H9 (cell line): ENCODE measurements around the gene POLE2. TPM values are rescaled to one million over a fixed set of nuclear protein-coding genes. Genes with fewer than 3 reads are reported as not detected.
A peak's percentile ranks its signal among the peaks of the same experiment; 100 is the strongest.

Experiments
- DNase-seq: peaks from one replicate; pipeline ENCODE4 v3.0.0-alpha.2; 2017
- H2AFZ ChIP-seq: one replicate; pipeline ENCODE4 v1.6.1; 2013; ENCODE audit warnings: mild to moderate bottlenecking, low read length, control low read depth, moderate library complexity
- H2AK5ac ChIP-seq: 2 replicates; pipeline ENCODE4 v1.6.1; 2013; ENCODE audit warnings: low read length, control low read depth, mixed read lengths; ENCODE audit not compliant: insufficient read length
- H2BK120ac ChIP-seq: one replicate; pipeline ENCODE4 v1.6.1; 2013; ENCODE audit warnings: low read depth, mild to moderate bottlenecking, low read length, control low read depth, inconsistent platforms; ENCODE audit not compliant: poor library complexity, severe bottlenecking
- H2BK12ac ChIP-seq: 2 replicates; pipeline ENCODE4 v1.6.1; 2013; ENCODE audit warnings: low read length, control low read depth, mixed read lengths, low read depth; ENCODE audit not compliant: insufficient read length
- H2BK15ac ChIP-seq: 2 replicates; pipeline ENCODE4 v1.6.1; 2013; ENCODE audit warnings: low read depth, low read length, control low read depth
- H2BK20ac ChIP-seq: one replicate; pipeline ENCODE4 v1.6.1; 2013; ENCODE audit warnings: low read depth, mild to moderate bottlenecking, low read length, control low read depth, inconsistent platforms; ENCODE audit not compliant: poor library complexity, severe bottlenecking
- H2BK5ac ChIP-seq: 2 replicates; pipeline ENCODE4 v1.6.1; 2013; ENCODE audit warnings: low read length, control low read depth, mixed read lengths; ENCODE audit not compliant: insufficient read length
- H3K14ac ChIP-seq: 2 replicates; pipeline ENCODE4 v1.6.1; 2013; ENCODE audit warnings: low read length, control low read depth; ENCODE audit not compliant: insufficient read depth
- H3K18ac ChIP-seq: 2 replicates; pipeline ENCODE4 v1.6.1; 2013; ENCODE audit warnings: low read depth, mild to moderate bottlenecking, mixed read lengths, low read length, control low read depth; ENCODE audit not compliant: insufficient read length
- H3K23ac ChIP-seq: 2 replicates; pipeline ENCODE4 v1.6.1; 2013; ENCODE audit warnings: low read length, control low read depth, mixed read lengths, low read depth; ENCODE audit not compliant: insufficient read length
- H3K23me2 ChIP-seq: 2 replicates; pipeline ENCODE4 v1.6.1; 2013; ENCODE audit warnings: low read depth, mild to moderate bottlenecking, mixed read lengths, low read length, control low read depth; ENCODE audit not compliant: insufficient read length, poor library complexity, severe bottlenecking
- H3K27ac ChIP-seq: 2 replicates; pipeline ENCODE4 v1.5.1; 2013; ENCODE audit warnings: low read length, control low read depth, mixed read lengths, low read depth; ENCODE audit not compliant: insufficient read length
- H3K27me3 ChIP-seq: 2 replicates; pipeline ENCODE4 v1.6.1; 2013; ENCODE audit warnings: low read length, control low read depth, inconsistent platforms; ENCODE audit not compliant: insufficient read depth
- H3K4ac ChIP-seq: 2 replicates; pipeline ENCODE4 v1.6.1; 2013; ENCODE audit warnings: low read depth, mild to moderate bottlenecking, control low read depth, inconsistent platforms, low read length, moderate library complexity
- H3K4me1 ChIP-seq: 2 replicates; pipeline ENCODE4 v1.6.1; 2013; ENCODE audit warnings: low read length, control low read depth, inconsistent platforms; ENCODE audit not compliant: insufficient read depth
- H3K4me2 ChIP-seq: 2 replicates; pipeline ENCODE4 v1.6.1; 2013; ENCODE audit warnings: low read length, control low read depth, mixed read lengths; ENCODE audit not compliant: insufficient read length, insufficient read depth
- H3K56ac ChIP-seq: 2 replicates; pipeline ENCODE4 v1.6.1; 2013; ENCODE audit warnings: low read depth, mild to moderate bottlenecking, mixed read lengths, low read length, control low read depth; ENCODE audit not compliant: insufficient read length
- H3K79me1 ChIP-seq: 2 replicates; pipeline ENCODE4 v1.6.1; 2013; ENCODE audit warnings: low read depth, mild to moderate bottlenecking, moderate library complexity, low read length, control low read depth, inconsistent platforms; ENCODE audit not compliant: insufficient read depth, poor library complexity, severe bottlenecking
- H3K79me2 ChIP-seq: 2 replicates; pipeline ENCODE4 v1.6.1; 2013; ENCODE audit warnings: low read length, control low read depth, inconsistent platforms; ENCODE audit not compliant: insufficient read depth
- H3K9ac ChIP-seq: 2 replicates; pipeline ENCODE4 v1.6.1; 2013; ENCODE audit warnings: low read length, control low read depth, mixed read lengths; ENCODE audit not compliant: insufficient read length; ENCODE audit errors: extremely low read depth
- H3K9me3 ChIP-seq: one replicate; pipeline ENCODE4 v1.6.1; 2013; ENCODE audit warnings: low read depth, low read length, inconsistent platforms; ENCODE audit not compliant: control insufficient read depth
- H3T11ph ChIP-seq: one replicate; pipeline ENCODE4 v1.6.1; 2013; ENCODE audit warnings: mild to moderate bottlenecking, low read length, control low read depth, inconsistent platforms
- H4K20me1 ChIP-seq: one replicate; pipeline ENCODE4 v1.6.1; 2013; ENCODE audit not compliant: control insufficient read depth, insufficient read length, insufficient read depth
- H4K5ac ChIP-seq: 2 replicates; pipeline ENCODE4 v1.6.1; 2013; ENCODE audit warnings: low read depth, mild to moderate bottlenecking, mixed read lengths, low read length, control low read depth; ENCODE audit not compliant: insufficient read length
- H4K8ac ChIP-seq: replicated peaks from 2 replicates; pipeline ENCODE4 v1.6.1; 2013; ENCODE audit warnings: low read length, control low read depth, mixed read lengths, low read depth; ENCODE audit not compliant: insufficient read length
- H4K91ac ChIP-seq: 2 replicates; pipeline ENCODE4 v1.6.1; 2013; ENCODE audit warnings: low read depth, mild to moderate bottlenecking, moderate library complexity, mixed read lengths, low read length, control low read depth; ENCODE audit not compliant: insufficient read length
- H3K27ac Mint-ChIP-seq, 3 experiments: 2 replicates in 2 of 3; 3 replicates in 1 of 3; pipeline ENCODE4 v1.8.0; 2020 to 2021; ENCODE audit warnings: mixed read lengths in 3 of 3, mild to moderate bottlenecking in 1 of 3, moderate library complexity in 1 of 3
- H3K27me3 Mint-ChIP-seq: 2 replicates; pipeline ENCODE4 v1.8.0; 2021; ENCODE audit warnings: low read depth, mild to moderate bottlenecking, moderate library complexity, mixed read lengths
- H3K36me3 Mint-ChIP-seq, 3 experiments: 2 replicates in 2 of 3; 3 replicates in 1 of 3; pipeline ENCODE4 v1.8.0; 2020 to 2021; ENCODE audit warnings: low read depth in 3 of 3, mixed read lengths in 3 of 3; ENCODE audit not compliant: insufficient read depth in 1 of 3
- H3K4me1 Mint-ChIP-seq, 2 experiments: 2 replicates each; pipeline ENCODE4 v1.8.0; 2020; ENCODE audit warnings: mixed read lengths in 2 of 2
- H3K4me3 Mint-ChIP-seq, 2 experiments: 2 replicates in 1 of 2; 3 replicates in 1 of 2; pipeline ENCODE4 v1.8.0; 2020 to 2021; ENCODE audit warnings: mild to moderate bottlenecking in 2 of 2, mixed read lengths in 2 of 2, moderate library complexity in 1 of 2
- H3K9me3 Mint-ChIP-seq, 2 experiments: 2 replicates in 1 of 2; 3 replicates in 1 of 2; pipeline ENCODE4 v1.8.0; 2020; ENCODE audit warnings: mild to moderate bottlenecking in 2 of 2, mixed read lengths in 2 of 2, moderate library complexity in 1 of 2
- CTCF ChIP-seq: fragments of 200-600 bp; sonication (generic); conservative IDR thresholded peaks from 3 replicates; pipeline ENCODE4 v1.8.0; 2021; ENCODE audit warnings: antibody characterized with exemption, mild to moderate bottlenecking
- WGBS: extraction: QIAGEN DNeasy Blood & Tissue Kit; methylation state at CpG from one replicate; pipeline ENCODE4 v1.1.7; 2013; ENCODE audit warnings: missing lambda C conversion rate, low lambda C conversion rate, mixed read lengths; ENCODE audit not compliant: insufficient read length; ENCODE audit errors: extremely low coverage; 5-methylcytosine and 5-hydroxymethylcytosine counted together
- total RNA-seq: library from RNA; stranded (reverse); gene quantifications from 2 replicates; pipeline ENCODE4 v1.2.1, GENCODE V29; 2021

POLE2 gene
- total RNA-seq, 1 experiment from 2014 or later: 25.7 TPM

DNA sequence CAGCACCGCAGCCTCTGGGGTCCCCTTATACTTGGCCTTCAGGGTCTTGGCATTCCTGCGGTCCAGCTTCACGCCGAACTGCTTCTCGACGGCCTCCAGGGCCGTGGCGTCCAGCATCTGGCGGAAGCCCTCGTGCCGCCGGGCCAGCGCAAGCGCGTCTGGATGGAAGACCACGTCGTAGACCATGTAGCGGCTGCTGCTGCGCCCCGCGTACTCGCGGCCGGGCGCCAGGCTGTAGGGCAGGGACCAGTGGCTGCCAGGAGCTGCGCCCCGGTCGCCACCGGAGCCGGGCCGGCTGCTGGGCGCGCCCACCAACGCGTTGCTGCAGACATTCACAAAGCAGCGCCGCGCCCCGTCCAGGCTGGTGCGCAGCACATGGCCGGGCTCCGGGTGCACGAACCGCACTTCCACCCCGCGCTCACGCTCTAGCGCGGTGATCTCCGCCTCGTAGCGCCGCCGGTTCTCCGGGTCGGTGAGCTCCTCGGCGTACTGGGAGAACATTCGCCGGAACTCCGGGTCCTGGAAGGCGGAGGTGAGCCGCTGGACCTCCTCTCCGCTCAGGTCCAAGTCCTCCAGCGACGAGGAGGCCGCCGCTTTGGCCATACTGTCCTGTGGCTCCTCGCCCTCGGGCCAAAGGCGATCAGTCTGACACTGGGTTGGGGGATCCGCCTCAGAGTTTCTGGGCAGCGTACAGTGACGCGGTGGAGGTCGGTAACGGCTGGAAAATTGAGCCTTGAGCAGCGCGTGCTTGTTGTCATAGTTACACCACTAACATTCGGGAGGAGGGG is 53.3 kb downstream of the POLE2 start, which contains the start of gene DNAAF2:
TSS of gene DNAAF2 (minus strand) at position 698 of the 788 bp plus-strand sequence. CDS start at position 603, 95 bp downstream.
- Histone ChIP-seq H3K79me1 (peaks cover 3% of the 10 kb centered on the region), H2BK15ac (no peak within 1 kb of the TSS), H3K23me2 (peaks cover 7% of the 10 kb centered on the region), H4K8ac (no peak within 1 kb of the TSS), H3K4me2 (peak within 1 kb of the TSS; percentile 75), H3K9ac (peak within 1 kb of the TSS; percentile 92), H4K20me1 (no peaks in the 10 kb centered on the region), H3K27me3 (no peaks in the 10 kb centered on the region), H2AK5ac (no peak within 1 kb of the TSS), H2BK120ac (no peak within 1 kb of the TSS), H3K14ac (peak within 1 kb of the TSS; percentile 98), H4K91ac (no peak within 1 kb of the TSS), H3K27ac (peak within 1 kb of the TSS; percentile 63), H3K9me3 (no peaks in the 10 kb centered on the region), H3T11ph (no peak within 1 kb of the TSS), H2BK20ac (no peak within 1 kb of the TSS), H3K18ac (peak within 1 kb of the TSS; percentile 90), H3K23ac (no peak within 1 kb of the TSS), H4K5ac (no peak within 1 kb of the TSS), H3K56ac (no peak within 1 kb of the TSS), H3K79me2 (peaks cover 19% of the 10 kb centered on the region; the same call in 1 of the 2 replicates), H3K4me1 (no peaks in the 10 kb centered on the region; the same call in 1 of the 2 replicates), H3K4ac (no peak within 1 kb of the TSS; the same call in 1 of the 2 replicates), H2BK5ac (no peak within 1 kb of the TSS), H2BK12ac (no peak within 1 kb of the TSS), H2AFZ (no peak within 1 kb of the TSS)
- WGBS: no CpG with 5 or more reads among the region's 80 CpGs
- peaks cover 20 to 55% (median 34%) of the 10 kb centered on the region in 3 experiments for H3K36me3 Mint-ChIP-seq
- no peak for TF ChIP-seq CTCF
- H3K27me3 Mint-ChIP-seq: no peaks in the 10 kb centered on the region
- peak; percentile 67 for DNase-seq
- peak within 1 kb of the TSS; percentile 91 to 97 (median 96) for H3K27ac Mint-ChIP-seq
- peaks cover 0 to 6% of the 10 kb centered on the region in 2 experiments; a peak in 2 of 5 replicates for H3K9me3 Mint-ChIP-seq
- H3K4me1 Mint-ChIP-seq: peaks cover 10 to 23% of the 10 kb centered on the region in 2 experiments; a peak in 3 of 4 replicates
- peak within 1 kb of the TSS; percentile 94 to 100 for H3K4me3 Mint-ChIP-seq
